ENCODE measurements around the gene APOO.
A peak's percentile ranks its signal among the peaks of the same experiment; 100 is the strongest.

Gene APOO

DNA sequence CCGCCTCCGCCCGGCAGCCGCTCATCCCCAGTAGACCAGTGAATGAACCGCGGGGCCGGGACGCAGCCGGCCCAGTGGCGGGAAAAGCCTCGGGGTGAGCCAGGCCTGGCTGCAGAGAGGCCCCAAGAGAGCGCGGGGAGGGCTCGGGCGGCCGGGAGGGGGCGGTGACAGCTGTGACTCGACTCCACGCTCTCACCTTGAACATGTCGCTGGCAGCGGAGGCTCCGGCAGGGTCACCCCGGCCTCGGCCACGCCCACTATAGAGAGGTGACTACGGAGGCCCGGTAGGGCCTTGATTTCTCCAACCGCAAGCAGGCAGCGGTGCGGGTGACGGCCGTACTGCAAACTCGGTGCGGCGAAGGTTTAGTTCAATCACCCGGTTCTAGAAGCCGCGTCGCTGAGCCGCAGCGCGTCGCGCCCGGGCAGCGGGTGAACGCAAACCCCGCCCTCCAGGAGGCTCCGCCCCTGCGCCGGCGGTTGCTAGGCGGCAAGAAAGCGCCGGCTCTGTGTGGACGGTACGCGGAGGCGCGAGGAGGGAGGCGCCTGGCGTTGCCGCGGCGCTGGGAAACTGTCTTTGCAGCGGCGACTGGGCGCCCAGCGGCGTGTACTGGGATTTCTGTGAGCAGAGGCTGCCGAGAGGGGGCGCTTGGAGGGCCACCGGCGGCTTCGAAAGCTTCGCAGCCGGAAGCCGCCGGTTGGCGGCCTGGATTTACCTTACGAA, at the start of gene APOO, which contains the start of gene CXorf58:
Gene APOO (minus strand): TSS at position 441 of the 721 bp plus-strand sequence. CDS start 236 bp downstream, at position 205.
Gene CXorf58 (plus strand): TSS at position 509 of the 721 bp plus-strand sequence. CDS start 2,297 bp downstream, outside the sequence.
- TF ChIP-seq, protein P1, sequence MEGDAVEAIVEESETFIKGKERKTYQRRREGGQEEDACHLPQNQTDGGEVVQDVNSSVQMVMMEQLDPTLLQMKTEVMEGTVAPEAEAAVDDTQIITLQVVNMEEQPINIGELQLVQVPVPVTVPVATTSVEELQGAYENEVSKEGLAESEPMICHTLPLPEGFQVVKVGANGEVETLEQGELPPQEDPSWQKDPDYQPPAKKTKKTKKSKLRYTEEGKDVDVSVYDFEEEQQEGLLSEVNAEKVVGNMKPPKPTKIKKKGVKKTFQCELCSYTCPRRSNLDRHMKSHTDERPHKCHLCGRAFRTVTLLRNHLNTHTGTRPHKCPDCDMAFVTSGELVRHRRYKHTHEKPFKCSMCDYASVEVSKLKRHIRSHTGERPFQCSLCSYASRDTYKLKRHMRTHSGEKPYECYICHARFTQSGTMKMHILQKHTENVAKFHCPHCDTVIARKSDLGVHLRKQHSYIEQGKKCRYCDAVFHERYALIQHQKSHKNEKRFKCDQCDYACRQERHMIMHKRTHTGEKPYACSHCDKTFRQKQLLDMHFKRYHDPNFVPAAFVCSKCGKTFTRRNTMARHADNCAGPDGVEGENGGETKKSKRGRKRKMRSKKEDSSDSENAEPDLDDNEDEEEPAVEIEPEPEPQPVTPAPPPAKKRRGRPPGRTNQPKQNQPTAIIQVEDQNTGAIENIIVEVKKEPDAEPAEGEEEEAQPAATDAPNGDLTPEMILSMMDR (conservative IDR thresholded peaks at IDR 0.05), result peak; percentile 86
- TF ChIP-seq ZFX (IDR thresholded peaks at IDR 0.05), result peak; percentile 30; the same call in 1 of the 2 replicates
- H3K27ac ChIP-seq, result peak within 1 kb of the TSS; percentile 94

DNA sequence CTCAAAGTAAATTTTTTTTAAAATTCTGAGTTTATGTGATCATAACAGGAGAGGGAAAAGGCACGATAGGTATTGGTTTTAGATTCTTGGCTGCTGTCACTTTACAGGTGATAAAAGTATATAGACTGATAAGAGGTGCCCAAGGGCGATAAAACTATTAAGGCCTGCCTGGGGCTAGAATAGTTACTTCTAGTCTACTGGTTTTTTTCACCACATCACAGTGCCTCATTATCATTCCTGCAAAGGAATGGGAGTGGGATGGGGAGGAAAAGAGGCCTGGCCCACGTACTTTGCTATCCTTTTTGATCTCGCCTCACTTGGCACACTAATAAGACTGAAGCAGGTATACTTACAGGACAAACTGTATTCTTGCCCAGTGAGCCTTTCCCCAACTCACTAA, 46.7 kb upstream of the APOO start:
- TF ChIP-seq, protein P1 (conservative IDR thresholded peaks at IDR 0.05), result no peak
- TF ChIP-seq ZFX (IDR thresholded peaks at IDR 0.05), result no peak
- no peak overlapping the region for H3K27ac ChIP-seq

DNA sequence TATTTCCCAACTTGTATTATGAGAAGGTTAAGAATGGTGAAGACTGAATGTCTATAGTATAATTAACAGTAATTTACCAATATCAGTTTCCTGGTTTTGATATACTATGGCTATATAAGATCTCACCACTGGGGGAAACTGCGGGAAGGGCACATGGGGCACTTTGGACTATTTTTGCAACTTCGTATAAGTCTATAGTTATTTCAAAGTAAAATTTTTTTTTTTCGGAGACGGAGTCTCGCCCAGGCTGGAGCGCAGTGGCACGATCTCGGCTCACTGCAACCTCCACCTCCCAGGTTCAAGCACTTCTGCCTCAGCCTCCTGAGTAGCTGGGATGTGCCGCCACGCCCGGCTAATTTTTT, 46.2 kb upstream of the APOO start:
- no peak overlapping the region for H3K27ac ChIP-seq
- no peak for TF ChIP-seq ZFX (IDR thresholded peaks at IDR 0.05)
- TF ChIP-seq, protein P1 (conservative IDR thresholded peaks at IDR 0.05), result no peak; the same call in 1 of the 2 replicates

DNA sequence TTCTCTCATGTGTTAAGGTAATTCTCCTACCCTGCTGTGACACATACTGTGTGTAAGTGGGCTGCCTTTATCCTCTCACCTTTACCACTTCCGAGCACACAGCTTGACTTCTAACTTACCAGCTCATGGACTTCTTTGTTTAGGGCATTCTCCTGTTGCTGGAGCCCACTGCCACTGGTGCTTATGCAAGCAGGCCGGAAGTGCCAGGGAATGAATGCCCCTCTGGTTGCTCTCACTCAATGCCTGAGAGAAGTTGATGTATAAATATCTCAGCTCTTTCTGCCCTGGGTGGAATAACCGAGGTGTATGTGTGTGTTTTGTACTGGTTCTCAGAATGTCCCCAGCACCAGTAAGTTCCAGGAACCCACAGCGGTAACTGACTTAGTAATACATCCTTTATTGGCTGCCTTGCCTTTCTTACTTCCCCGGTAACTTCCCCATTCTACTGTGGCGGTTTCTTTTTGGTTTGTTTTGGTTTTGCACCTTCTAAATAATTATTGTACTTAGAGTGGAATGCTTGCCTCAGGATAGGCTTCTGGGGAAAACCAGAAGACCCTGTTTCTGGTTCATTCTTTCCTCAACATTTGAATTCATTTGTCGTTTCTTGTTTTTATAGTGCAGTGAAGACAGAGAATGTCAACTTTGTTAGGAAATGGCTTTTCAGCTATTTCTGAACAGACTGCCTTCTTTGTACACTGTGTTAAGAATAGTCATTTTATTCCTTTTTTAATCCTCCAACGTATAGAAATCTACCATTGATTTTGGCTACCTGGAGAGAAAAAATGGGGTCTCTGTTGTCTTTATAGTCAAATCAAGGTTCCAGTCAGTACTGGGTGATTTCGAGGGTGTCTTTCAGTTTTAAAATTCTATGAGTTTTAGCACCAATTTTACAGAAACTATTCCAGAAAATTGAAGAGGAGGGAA, 45.5 kb upstream of the APOO start:
- H3K27ac ChIP-seq, result no peak overlapping the region
- no peak for TF ChIP-seq ZFX (IDR thresholded peaks at IDR 0.05)

DNA sequence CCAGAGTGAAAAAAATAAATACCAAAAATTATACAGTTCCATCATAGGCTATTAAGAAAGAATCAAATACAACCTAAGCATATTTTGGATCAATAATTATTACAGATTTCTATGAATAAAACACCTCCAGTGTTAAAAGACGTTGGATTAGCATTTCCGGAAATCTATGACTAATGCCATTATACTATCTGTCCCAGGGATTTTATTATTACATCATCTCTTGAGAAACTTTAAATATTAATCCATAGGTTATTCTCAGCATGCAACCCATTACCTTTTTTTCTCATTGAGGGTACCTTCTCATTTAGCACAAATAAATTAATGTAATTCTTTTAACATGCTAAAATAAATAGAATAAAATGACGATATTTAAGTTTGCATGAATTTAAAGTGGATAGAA, 44.7 kb upstream of the APOO start:
- no peak overlapping the region for H3K27ac ChIP-seq
- TF ChIP-seq ZFX (IDR thresholded peaks at IDR 0.05), result no peak
- TF ChIP-seq, protein P1 (conservative IDR thresholded peaks at IDR 0.05), result no peak

DNA sequence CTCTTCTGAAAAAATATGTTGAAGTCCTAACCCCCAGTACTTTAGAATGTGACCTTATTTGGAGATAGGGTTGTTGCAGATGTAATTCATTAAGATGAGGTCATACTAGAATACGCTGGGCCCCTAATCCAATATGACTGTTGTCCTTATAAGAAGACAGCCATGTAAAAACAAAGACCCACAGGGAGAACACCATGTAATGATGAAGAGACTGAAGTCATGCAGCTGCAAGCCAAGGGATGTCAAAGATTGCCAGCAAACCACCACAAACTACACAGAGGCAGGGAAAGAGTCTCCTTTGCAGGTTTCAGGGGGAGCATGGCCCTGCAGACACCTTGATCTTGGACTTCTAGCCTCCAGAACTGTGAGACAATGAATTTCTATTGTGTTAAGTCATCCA, 37.5 kb upstream of the APOO start:
- H3K27ac ChIP-seq, result no peak overlapping the region
- no peak for TF ChIP-seq ZFX (IDR thresholded peaks at IDR 0.05)
- TF ChIP-seq, protein P1 (conservative IDR thresholded peaks at IDR 0.05), result no peak

DNA sequence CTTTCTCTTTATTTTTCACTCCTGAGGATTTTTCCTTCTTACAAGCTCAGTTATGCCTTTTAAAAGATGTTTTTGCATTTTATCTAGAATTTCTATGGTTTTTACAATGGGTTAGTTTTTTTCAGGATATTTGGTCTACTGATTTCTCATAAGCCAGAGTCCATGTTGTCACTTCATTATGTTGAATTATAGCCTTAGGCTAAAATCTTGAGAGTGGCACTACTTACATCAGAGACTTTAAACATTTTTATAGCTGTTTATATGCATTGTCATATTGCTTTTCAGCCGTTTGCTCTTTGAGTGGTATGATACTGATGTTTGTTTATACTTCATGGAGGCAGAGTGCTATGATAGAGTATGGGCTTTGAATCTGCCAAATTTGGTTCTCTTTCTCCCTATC, 36.5 kb upstream of the APOO start:
- TF ChIP-seq ZFX (IDR thresholded peaks at IDR 0.05), result no peak
- TF ChIP-seq, protein P1 (conservative IDR thresholded peaks at IDR 0.05), result no peak
- H3K27ac ChIP-seq, result no peak overlapping the region
